Dedifferentiated amniotic fluid mesenchymal stem cell (primary cell): ENCODE data around the gene PCDHGB5.

Experiments
- DNase-seq: peaks from one replicate; pipeline ENCODE4 v3.0.0-alpha.2; 2016; ENCODE audit errors: extremely low spot score

The PCDHGB5 gene

DNA sequence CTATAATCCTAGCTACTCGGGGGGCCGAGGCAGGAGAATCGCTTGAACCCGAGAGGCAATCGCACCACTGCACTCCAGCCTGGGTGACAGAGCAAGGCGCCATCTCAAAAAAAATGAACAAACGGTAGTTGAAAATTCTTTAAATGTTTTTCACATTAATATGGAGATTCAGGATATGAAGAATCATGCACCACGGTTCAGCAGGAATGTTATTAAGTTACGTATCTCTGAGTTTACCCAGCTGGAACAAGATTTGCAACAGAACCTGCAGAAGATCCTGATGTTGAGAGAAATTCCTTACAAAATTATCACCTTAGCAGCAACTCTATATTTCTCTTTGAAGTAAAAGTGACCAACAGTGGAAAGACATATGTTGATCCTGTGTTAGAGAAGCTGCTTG lies 42.6 kb downstream of the PCDHGB5 start:
- DNase-seq = peak; percentile 4

DNA sequence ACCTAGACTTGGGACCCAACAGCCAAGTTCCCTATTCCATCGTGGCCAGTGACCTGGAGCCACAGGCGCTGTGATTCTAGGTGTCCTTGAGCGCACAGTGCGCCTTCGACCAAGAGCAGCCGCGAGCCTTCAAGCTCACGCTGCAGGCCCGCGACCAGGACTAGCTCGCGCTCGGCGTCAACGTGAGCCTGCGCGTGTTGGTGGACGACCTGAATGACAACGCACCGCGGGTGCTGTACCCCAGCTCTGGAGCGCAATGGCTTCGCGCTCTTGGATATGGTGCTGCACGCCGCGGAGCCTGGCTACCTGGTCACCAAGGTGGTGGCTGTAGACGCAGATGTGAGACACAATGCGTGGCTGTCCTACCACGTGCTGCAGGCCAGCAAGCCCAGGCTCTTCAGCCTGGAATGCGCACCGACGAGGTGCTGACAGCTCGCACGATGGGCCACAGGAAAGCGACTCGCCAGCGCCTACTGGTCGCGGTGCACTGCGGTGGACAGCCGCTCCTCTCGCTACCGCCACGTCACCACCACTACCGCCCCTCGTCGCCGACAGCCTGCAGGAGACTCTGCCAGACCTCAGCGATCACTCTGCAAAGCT lies 43.9 kb downstream of the PCDHGB5 start:
- no peak for DNase-seq
